Measurements from ENCODE around the gene NKTR. TPM values are rescaled to one million over a fixed set of nuclear protein-coding genes. Genes with fewer than 3 reads are reported as not detected.
A peak's percentile ranks its signal among the peaks of the same experiment; 100 is the strongest.

NKTR gene
- polyA plus RNA-seq, 1 donor (not counting 4 experiments of a cell fraction or from before 2014, with no cell fraction given), result 38.6 TPM

GRCh38 chr3:42637001-42637400, 36.5 kb downstream of the NKTR start:
- no peak overlapping the region for H2AFZ ChIP-seq (ENCODE audit: control insufficient read depth, low read length)
- H3K4me3 ChIP-seq (ENCODE audit: control insufficient read depth in 2 of 3, extremely low read depth in 1 of 3, insufficient read depth in 2 of 3, low read depth in 1 of 3, low read length in 3 of 3), result no peak overlapping the region
- no peaks in the 10 kb centered on the region for H3K9me1 ChIP-seq (ENCODE audit: control insufficient read depth, extremely low read depth, insufficient read depth, low read length)
- DNase-seq (ENCODE audit: low read depth, low spot score) (no peak), FAIRE-seq (peak; percentile 61)
- no peak overlapping the region for H3K9ac ChIP-seq (ENCODE audit: control insufficient read depth, extremely low read depth, insufficient read depth, low read length)
- no peaks in the 10 kb centered on the region for H3K27me3 ChIP-seq (ENCODE audit: control insufficient read depth, extremely low read depth, insufficient read depth, low read length)
- H3K9me3 ChIP-seq (ENCODE audit: control insufficient read depth, low read depth, low read length), result no peaks in the 10 kb centered on the region
- H3K4me2 ChIP-seq (ENCODE audit: control insufficient read depth, extremely low read depth, insufficient read depth, low read depth, low read length), result no peak overlapping the region
- no peaks in the 10 kb centered on the region for H3K79me2 ChIP-seq (ENCODE audit: control insufficient read depth, insufficient read depth, low read length)
- H4K20me1 ChIP-seq (ENCODE audit: control insufficient read depth, extremely low read depth, insufficient read depth, low read length), result peaks cover 5% of the 10 kb centered on the region
- peaks cover 21 to 53% of the 10 kb centered on the region in 2 experiments for H3K36me3 ChIP-seq (ENCODE audit: control insufficient read depth in 2 of 2, extremely low read depth in 1 of 2, insufficient read depth in 2 of 2, low read length in 2 of 2)
- TF ChIP-seq EZH2 (IDR thresholded peaks at IDR 0.05; ENCODE audit: low read length) (no peak), CTCF (optimal IDR thresholded peaks at IDR 0.05 in 1 of 3, IDR thresholded peaks at IDR 0.05 in 1 of 3, conservative IDR thresholded peaks at IDR 0.05 in 1 of 3; ENCODE audit: extremely low read depth in 1 of 3, insufficient read depth in 2 of 3, low read length in 3 of 3) (no peak)
- H3K27ac ChIP-seq (ENCODE audit: control insufficient read depth, insufficient read depth, low read length), result no peak overlapping the region
- H3K4me1 ChIP-seq (ENCODE audit: control insufficient read depth, extremely low read depth, insufficient read depth, low read length), result peaks cover 9% of the 10 kb centered on the region
- dilution Hi-C loops (cut with MboI; ENCODE audit: extremely low pct_ligation_motif_present, low sequenced_read_pairs), result no loop called here

GRCh38 chr3:42638339-42638842, 37.9 kb downstream of the NKTR start:
- Histone ChIP-seq H4K20me1 (ENCODE audit: control insufficient read depth, extremely low read depth, insufficient read depth, low read length) (peaks cover 5% of the 10 kb centered on the region), H3K4me2 (ENCODE audit: control insufficient read depth, extremely low read depth, insufficient read depth, low read depth, low read length) (no peak overlapping the region), H3K4me3 (ENCODE audit: control insufficient read depth in 2 of 3, extremely low read depth in 1 of 3, insufficient read depth in 2 of 3, low read depth in 1 of 3, low read length in 3 of 3) (no peak overlapping the region), H3K9me3 (ENCODE audit: control insufficient read depth, low read depth, low read length) (no peaks in the 10 kb centered on the region), H3K9me1 (ENCODE audit: control insufficient read depth, extremely low read depth, insufficient read depth, low read length) (no peaks in the 10 kb centered on the region), H3K27me3 (ENCODE audit: control insufficient read depth, extremely low read depth, insufficient read depth, low read length) (no peaks in the 10 kb centered on the region), H3K27ac (ENCODE audit: control insufficient read depth, insufficient read depth, low read length) (no peak overlapping the region), H2AFZ (ENCODE audit: control insufficient read depth, low read length) (no peak overlapping the region), H3K4me1 (ENCODE audit: control insufficient read depth, extremely low read depth, insufficient read depth, low read length) (peaks cover 9% of the 10 kb centered on the region), H3K9ac (ENCODE audit: control insufficient read depth, extremely low read depth, insufficient read depth, low read length) (no peak overlapping the region), H3K36me3 (ENCODE audit: control insufficient read depth in 2 of 2, extremely low read depth in 1 of 2, insufficient read depth in 2 of 2, low read length in 2 of 2) (peaks cover 21 to 54% of the 10 kb centered on the region in 2 experiments), H3K79me2 (ENCODE audit: control insufficient read depth, insufficient read depth, low read length) (no peaks in the 10 kb centered on the region)
- FAIRE-seq (no peak), DNase-seq (ENCODE audit: low read depth, low spot score) (no peak)
- TF ChIP-seq EZH2 (IDR thresholded peaks at IDR 0.05; ENCODE audit: low read length) (no peak), CTCF (optimal IDR thresholded peaks at IDR 0.05 in 1 of 3, IDR thresholded peaks at IDR 0.05 in 1 of 3, conservative IDR thresholded peaks at IDR 0.05 in 1 of 3; ENCODE audit: extremely low read depth in 1 of 3, insufficient read depth in 2 of 3, low read length in 3 of 3) (no peak)
- dilution Hi-C loops (cut with MboI; ENCODE audit: extremely low pct_ligation_motif_present, low sequenced_read_pairs), result no loop called here

Measured in keratinocyte (primary cell).